NT2/D1 (cell line): ENCODE results near the gene MACF1.

ENCODE experiments used
- DNase-seq: peaks from one replicate; pipeline ENCODE4 v3.0.0-alpha.2; 2011; ENCODE audit warnings: low read depth, low spot score
- H3K27me3 ChIP-seq: 2 replicates; pipeline ENCODE4 v1.6.0; 2011; ENCODE audit warnings: mild to moderate bottlenecking; ENCODE audit not compliant: insufficient read length, insufficient read depth
- H3K36me3 ChIP-seq: 2 replicates; pipeline ENCODE4 v1.6.1; 2011; ENCODE audit warnings: mild to moderate bottlenecking, low read length, mixed read lengths; ENCODE audit not compliant: insufficient read depth, insufficient read length
- H3K4me1 ChIP-seq: 2 replicates; pipeline ENCODE4 v1.5.1; 2011; ENCODE audit not compliant: insufficient read depth, insufficient read length
- H3K4me3 ChIP-seq: 2 replicates; pipeline ENCODE4 v1.5.1; 2011; ENCODE audit warnings: low read depth; ENCODE audit not compliant: insufficient read length
- H3K9ac ChIP-seq: 2 replicates; pipeline ENCODE4 v1.6.0; 2011; ENCODE audit warnings: low read depth; ENCODE audit not compliant: insufficient read length
- H3K9me3 ChIP-seq: 2 replicates; pipeline ENCODE4 v1.5.1; 2011; ENCODE audit warnings: mild to moderate bottlenecking, low read length; ENCODE audit not compliant: insufficient read depth
- SUZ12 ChIP-seq: IDR thresholded peaks from 2 replicates; pipeline ENCODE4 v1.6.1; 2011; ENCODE audit not compliant: insufficient read length, insufficient read depth; ENCODE audit errors: extremely low read depth
- YY1 ChIP-seq: IDR thresholded peaks from 2 replicates; pipeline ENCODE4 v1.6.1; 2011; ENCODE audit not compliant: insufficient read length, insufficient read depth
- ZNF274 ChIP-seq: IDR thresholded peaks from 2 replicates; pipeline ENCODE4 v1.6.1; 2011; ENCODE audit warnings: mild to moderate bottlenecking, low read depth, low read length

The MACF1 gene

GRCh38 chr1:39381839-39382238 lies 177.3 kb downstream of the MACF1 start:
- H3K4me1 ChIP-seq, result no peaks in the 10 kb centered on the region
- H3K36me3 ChIP-seq, result peaks cover 72% of the 10 kb centered on the region
- TF ChIP-seq ZNF274 (no peak), YY1 (no peak), SUZ12 (no peak)
- H3K9ac ChIP-seq, result no peak overlapping the region
- no peak for DNase-seq
- H3K4me3 ChIP-seq, result no peak overlapping the region
- no peaks in the 10 kb centered on the region for H3K27me3 ChIP-seq
- H3K9me3 ChIP-seq, result no peaks in the 10 kb centered on the region

- no peak for TF ChIP-seq ZNF274
- TF ChIP-seq YY1, result no peak
- no peak for TF ChIP-seq SUZ12
- Histone ChIP-seq H3K27me3 (no peaks in the 10 kb centered on the region), H3K9me3 (no peaks in the 10 kb centered on the region), H3K4me3 (no peak overlapping the region), H3K4me1 (no peaks in the 10 kb centered on the region), H3K36me3 (peaks cover 81% of the 10 kb centered on the region), H3K9ac (no peak overlapping the region)
- DNase-seq, result no peak
These were observed 179.8 kb downstream of the MACF1 start for GRCh38 chr1:39384305-39384704.

GRCh38 chr1:39385067-39385988 lies 180.8 kb downstream of the MACF1 start:
- no peaks in the 10 kb centered on the region for H3K27me3 ChIP-seq
- no peaks in the 10 kb centered on the region for H3K4me1 ChIP-seq
- no peak for TF ChIP-seq YY1
- no peak for TF ChIP-seq ZNF274
- no peak for TF ChIP-seq SUZ12
- no peak overlapping the region for H3K9ac ChIP-seq
- no peaks in the 10 kb centered on the region for H3K9me3 ChIP-seq
- H3K4me3 ChIP-seq, result no peak overlapping the region
- DNase-seq, result no peak
- H3K36me3 ChIP-seq, result peaks cover 81% of the 10 kb centered on the region

DNA sequence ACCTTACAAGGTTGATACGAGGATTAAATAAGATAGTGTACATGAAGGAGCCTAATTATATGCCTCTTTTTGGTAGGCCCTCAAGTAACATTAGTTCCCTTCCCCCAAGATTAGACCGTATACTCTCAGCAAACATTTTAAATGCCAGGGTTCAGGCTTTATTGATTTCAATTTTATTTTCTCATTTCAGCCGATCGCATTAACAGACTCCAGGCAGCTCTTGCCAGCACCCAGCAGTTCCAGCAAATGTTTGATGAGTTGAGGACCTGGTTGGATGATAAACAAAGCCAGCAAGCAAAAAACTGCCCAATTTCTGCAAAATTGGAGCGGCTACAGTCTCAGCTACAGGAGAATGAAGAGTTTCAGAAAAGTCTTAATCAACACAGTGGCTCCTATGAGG lies 182.5 kb downstream of the MACF1 start:
- Histone ChIP-seq H3K36me3 (peaks cover 70% of the 10 kb centered on the region), H3K4me1 (no peaks in the 10 kb centered on the region), H3K27me3 (no peaks in the 10 kb centered on the region), H3K9ac (no peak overlapping the region), H3K9me3 (no peaks in the 10 kb centered on the region), H3K4me3 (no peak overlapping the region)
- DNase-seq, result no peak
- no peak for TF ChIP-seq SUZ12
- no peak for TF ChIP-seq ZNF274
- no peak for TF ChIP-seq YY1

DNA sequence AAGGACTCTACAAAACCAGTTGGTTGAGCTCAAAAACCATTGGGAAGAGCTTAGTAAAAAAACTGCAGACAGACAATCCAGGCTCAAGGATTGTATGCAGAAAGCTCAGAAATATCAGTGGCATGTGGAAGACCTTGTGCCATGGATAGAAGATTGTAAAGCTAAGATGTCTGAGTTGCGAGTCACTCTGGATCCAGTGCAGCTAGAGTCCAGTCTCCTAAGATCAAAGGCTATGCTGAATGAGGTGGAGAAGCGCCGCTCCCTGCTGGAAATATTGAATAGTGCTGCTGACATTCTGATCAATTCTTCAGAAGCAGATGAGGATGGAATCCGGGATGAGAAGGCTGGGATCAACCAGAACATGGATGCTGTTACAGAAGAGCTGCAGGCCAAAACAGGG lies 183.0 kb downstream of the MACF1 start:
- H3K4me1 ChIP-seq, result no peaks in the 10 kb centered on the region

GRCh38 chr1:39391691-39392679 lies 187.5 kb downstream of the MACF1 start:
- Histone ChIP-seq H3K9ac (no peak overlapping the region), H3K36me3 (peaks cover 39% of the 10 kb centered on the region), H3K4me3 (no peak overlapping the region), H3K9me3 (no peaks in the 10 kb centered on the region), H3K27me3 (no peaks in the 10 kb centered on the region), H3K4me1 (no peaks in the 10 kb centered on the region)
- no peak for TF ChIP-seq SUZ12
- TF ChIP-seq YY1, result no peak
- no peak for TF ChIP-seq ZNF274
- DNase-seq, result no peak

More for the DNA sequence above, 183.0 kb downstream of the MACF1 start:
- Histone ChIP-seq H3K9me3 (no peaks in the 10 kb centered on the region), H3K4me3 (no peak overlapping the region), H3K27me3 (no peaks in the 10 kb centered on the region), H3K36me3 (peaks cover 66% of the 10 kb centered on the region), H3K9ac (no peak overlapping the region)
- DNase-seq, result no peak
- TF ChIP-seq ZNF274 (no peak), YY1 (no peak), SUZ12 (no peak)
